ENCODE measurements around the gene RBFOX1. TPM values are rescaled to one million over a fixed set of nuclear protein-coding genes. Genes with fewer than 3 reads are reported as not detected.

RBFOX1 gene
- total RNA-seq (2014; rRNA removed; shearing (Covaris generic)), result not detected in 2 replicates

DNA sequence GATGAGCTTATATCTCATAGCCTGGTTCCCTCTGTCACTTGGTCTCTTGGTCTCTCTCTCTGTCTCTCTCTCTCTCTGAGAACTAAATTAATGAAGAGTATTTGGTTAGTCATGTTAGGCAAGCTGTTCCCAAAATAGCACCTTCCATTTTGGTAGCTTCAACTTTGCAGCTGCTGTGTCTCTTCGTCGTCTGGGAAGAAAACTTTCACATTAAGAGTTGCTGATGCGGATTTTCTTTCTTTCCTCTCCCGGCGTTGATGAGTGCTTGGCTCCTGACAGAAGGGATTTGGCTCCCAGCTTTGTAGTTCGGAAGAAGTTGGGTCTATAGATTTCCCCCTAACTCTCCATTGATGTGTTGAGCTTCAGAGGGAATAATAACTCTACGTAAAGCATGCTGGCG, at the start of gene RBFOX1:
Gene RBFOX1 (plus strand): TSS at position 235 of the 400 bp plus-strand sequence.
- no peak for DNase-seq (ENCODE audit: low spot score)
- in situ Hi-C loops (cut with HindIII; ENCODE audit: low sequenced_read_pairs), result no loop called here

DNA sequence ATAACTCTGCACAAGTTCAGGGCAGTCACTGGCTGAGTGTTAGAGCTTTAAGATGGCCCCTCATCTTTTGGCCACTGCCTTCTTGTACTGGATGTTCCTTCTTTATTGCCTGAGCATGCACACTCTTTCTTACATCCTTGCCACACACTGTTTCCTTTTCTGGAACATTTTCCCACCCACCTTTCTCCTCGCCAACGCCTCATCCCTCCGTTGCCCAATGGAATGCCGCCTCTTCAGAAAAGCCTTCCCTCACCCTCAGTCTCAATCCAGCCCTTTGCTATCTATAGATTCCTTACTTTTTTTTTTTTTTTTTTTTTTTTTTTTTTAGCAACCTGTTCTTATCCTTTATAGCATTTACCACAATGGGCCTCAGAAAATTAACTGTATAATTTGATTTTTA, 47.9 kb upstream of the RBFOX1 start:
- no peak for DNase-seq (ENCODE audit: low spot score)
- in situ Hi-C loops (cut with HindIII; ENCODE audit: low sequenced_read_pairs), result no loop called here

DNA sequence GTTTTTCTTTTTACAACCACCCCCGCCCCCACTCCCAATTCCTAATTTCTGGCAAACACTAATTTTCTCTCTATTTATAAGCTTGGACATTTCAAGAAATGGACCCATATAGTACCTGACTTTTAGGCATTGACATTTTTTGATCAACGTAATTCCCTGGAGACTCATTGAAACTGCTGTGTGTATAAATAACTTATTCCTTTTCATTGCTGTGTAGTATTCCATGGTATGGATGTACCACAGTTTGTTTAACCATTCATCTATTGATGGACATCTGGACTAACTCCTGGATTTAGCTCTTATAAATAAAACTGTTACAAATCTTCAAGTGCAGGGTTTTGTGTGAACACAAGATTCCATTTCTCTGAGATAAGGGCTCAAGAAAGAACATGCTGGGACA, 47.1 kb upstream of the RBFOX1 start:
- DNase-seq (ENCODE audit: low spot score), result no peak
- in situ Hi-C loops (cut with HindIII; ENCODE audit: low sequenced_read_pairs), result no loop called here

GRCh38 chr16:7289299-7289698, 43.3 kb upstream of the RBFOX1 start:
- in situ Hi-C loops (cut with HindIII; ENCODE audit: low sequenced_read_pairs), result no loop called here
- DNase-seq (ENCODE audit: low spot score), result no peak

GRCh38 chr16:7290682-7291081, 42.0 kb upstream of the RBFOX1 start:
- DNase-seq (ENCODE audit: low spot score), result no peak
- in situ Hi-C loops (cut with HindIII; ENCODE audit: low sequenced_read_pairs), result no loop called here

- in situ Hi-C loops (cut with HindIII; ENCODE audit: low sequenced_read_pairs), result no loop called here
- DNase-seq (ENCODE audit: low spot score), result no peak
Measured at GRCh38 chr16:7294020-7294419, 38.6 kb upstream of the RBFOX1 start.

DNA sequence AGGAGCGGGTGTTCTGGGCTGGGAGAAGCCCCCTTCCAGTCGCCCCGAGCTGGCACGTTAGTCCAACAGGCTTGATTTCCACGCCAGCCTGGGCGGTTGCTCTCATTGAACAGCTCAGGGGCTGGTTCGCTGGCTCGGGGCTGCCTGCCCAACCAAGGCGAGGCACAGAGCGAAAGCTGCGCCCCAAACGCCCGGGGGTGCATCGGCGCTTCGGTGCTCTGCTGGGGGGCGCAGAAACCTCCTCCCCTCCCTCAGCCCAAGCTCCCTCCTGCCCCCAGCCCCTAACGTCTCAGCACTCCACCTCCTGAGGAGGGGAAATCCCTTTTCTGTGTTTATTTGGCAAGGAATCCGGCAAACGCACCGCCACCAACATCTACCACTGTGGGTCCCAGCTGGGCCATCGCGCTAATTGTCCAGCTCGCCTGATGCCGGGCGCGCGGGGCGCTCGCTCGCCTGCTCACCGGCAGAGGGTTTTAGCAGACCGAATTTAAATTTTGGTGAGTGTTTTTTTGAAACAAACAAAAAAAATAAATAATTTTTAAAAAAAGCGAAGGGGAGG, 29.5 kb upstream of the RBFOX1 start:
- in situ Hi-C loops (cut with HindIII; ENCODE audit: low sequenced_read_pairs), result no loop called here
- peak; percentile 62 for DNase-seq (ENCODE audit: low spot score)

DNA sequence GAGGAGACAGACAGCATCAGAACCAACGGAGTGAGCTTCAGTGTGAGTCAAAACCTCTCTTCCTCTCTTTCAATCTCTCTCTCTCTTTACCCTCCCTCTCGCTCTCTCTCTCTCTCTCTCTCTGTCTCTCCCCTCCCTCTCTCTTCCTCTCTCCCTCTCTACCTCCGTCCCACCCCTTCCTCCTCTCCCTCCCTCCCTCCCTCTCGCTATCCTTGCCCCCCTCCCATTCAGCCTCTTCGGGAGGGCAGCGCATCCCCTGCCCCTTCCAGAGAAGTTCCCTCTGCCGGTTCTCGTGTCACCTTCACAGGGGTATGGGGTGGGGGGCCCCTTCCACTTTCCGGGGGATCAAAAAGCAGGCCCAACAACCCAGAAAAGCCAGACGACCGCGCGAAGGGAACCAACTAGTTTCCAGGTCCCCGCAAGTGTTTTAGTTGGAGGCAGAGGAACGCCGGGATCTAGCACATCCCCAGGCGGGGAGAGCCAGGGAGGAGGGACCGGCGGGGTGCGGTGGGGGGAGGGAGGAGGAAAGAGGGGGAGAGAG, 28.9 kb upstream of the RBFOX1 start:
- DNase-seq (ENCODE audit: low spot score), result no peak
- in situ Hi-C loops (cut with HindIII; ENCODE audit: low sequenced_read_pairs), result no loop called here

DNA sequence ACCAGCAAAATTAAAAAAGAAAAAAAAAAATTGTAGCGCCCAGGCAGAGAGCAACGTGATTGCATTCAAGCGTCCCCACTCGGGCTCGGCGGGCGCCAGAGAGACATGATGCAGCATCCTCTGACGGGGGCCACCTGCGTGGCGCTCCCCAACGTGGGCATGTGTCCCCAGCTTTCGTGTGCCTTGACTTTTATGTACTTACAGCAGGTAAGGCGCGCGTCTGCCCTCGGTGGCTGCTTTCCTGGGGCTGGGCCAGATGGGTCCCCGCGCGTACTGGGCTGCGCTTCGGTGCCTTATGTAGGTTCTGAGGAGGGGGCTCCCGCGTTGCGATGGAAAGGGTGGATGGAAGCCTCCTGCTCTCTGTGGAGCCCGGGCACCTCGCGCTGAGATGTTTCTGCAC, 28.4 kb upstream of the RBFOX1 start:
- in situ Hi-C loops (cut with HindIII; ENCODE audit: low sequenced_read_pairs), result no loop called here
- no peak for DNase-seq (ENCODE audit: low spot score)

GRCh38 chr16:7304958-7305357, 27.7 kb upstream of the RBFOX1 start:
- peak; percentile 45 for DNase-seq (ENCODE audit: low spot score)
- in situ Hi-C loops (cut with HindIII; ENCODE audit: low sequenced_read_pairs), result no loop called here

DNA sequence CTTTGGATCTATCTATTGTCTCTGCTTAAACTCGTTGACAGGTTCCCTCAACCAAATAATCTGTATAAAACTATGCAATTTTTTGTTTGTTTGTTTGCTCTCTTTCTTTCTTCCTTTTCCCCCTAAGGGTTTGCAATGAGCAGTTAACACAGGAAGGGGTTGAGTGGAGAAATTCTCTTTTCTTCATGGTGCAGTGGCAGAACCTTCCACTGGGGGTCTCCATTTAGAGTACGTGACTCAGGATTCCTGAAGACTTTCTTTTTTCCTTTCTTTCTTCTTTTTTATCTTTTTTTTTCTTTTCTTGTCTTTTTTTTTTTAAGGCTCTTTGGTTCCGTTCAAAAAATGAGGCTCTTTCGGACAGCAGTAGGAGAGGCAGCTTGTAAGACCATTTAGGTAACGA, 19.5 kb upstream of the RBFOX1 start:
- no peak for DNase-seq (ENCODE audit: low spot score)
- in situ Hi-C loops (cut with HindIII; ENCODE audit: low sequenced_read_pairs), result no loop called here

DNA sequence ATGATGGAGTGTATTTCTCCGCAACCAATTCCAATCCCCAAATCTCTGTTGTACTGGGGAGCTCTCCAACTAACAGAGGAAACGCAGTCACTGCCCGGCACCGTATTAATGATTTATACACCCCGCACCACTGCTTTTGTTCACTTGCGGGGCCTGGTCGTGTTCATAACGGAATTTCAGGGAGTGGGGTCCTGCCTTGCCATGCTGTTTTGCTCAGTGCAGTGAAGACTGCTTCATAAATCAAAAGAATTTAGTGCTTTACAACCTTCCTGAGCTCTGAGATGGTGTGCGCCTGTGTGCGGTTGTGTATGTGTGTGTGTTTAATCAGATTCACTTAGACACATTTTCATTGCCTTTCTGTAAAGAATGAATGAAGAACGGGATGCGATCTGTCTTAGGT, 18.5 kb upstream of the RBFOX1 start:
- in situ Hi-C loops (cut with HindIII; ENCODE audit: low sequenced_read_pairs), result no loop called here
- no peak for DNase-seq (ENCODE audit: low spot score)

DNA sequence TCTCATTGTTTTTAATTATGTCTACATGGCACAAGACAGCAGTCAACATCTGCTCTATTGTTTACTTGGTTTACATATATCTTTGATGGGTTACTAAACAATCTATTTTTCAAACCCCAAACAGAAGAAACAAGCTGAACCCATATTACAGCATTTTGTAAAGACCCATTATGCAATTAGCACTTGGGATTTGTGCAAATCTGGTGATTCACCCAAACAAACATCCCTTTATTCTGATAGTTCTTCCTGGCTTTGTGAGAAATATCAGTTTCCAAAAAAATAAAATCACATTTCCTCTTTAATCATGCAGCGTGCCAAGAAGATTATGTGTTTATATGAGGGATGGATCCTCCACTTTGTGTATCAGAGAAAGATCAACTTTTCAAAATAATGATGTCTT, 16.8 kb upstream of the RBFOX1 start:
- DNase-seq (ENCODE audit: low spot score), result no peak
- in situ Hi-C loops (cut with HindIII; ENCODE audit: low sequenced_read_pairs), result no loop called here

- DNase-seq (ENCODE audit: low spot score), result no peak
- in situ Hi-C loops (cut with HindIII; ENCODE audit: low sequenced_read_pairs), result no loop called here
Measured at GRCh38 chr16:7316281-7316888, 16.3 kb upstream of the RBFOX1 start.

DNA sequence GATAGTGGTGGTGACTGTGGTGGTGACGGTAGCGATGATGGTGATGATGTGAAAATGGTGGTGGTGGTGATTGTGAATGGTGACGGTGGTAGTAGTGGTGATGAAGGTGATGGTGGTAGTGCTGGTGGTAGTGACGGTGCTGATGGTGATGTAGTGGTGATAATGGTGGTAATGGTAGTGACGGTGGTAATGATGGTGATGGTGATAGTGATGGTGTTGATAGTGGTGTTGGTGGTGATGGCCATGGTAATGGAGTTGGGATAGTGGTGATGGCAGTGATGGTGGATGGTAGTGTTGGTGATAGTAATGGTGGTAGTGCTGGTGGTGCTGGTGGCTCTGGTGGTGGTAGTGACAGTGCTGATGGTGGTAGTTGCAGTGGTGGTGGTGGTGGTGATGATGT, 14.7 kb upstream of the RBFOX1 start:
- DNase-seq (ENCODE audit: low spot score), result no peak
- in situ Hi-C loops (cut with HindIII; ENCODE audit: low sequenced_read_pairs), result no loop called here

GRCh38 chr16:7318686-7319085, 14.0 kb upstream of the RBFOX1 start:
- peak; percentile 62 for DNase-seq (ENCODE audit: low spot score)
- in situ Hi-C loops (cut with HindIII; ENCODE audit: low sequenced_read_pairs), result no loop called here

- in situ Hi-C loops (cut with HindIII; ENCODE audit: low sequenced_read_pairs), result no loop called here
- no peak for DNase-seq (ENCODE audit: low spot score)
Measured at GRCh38 chr16:7319514-7319913, 13.1 kb upstream of the RBFOX1 start.

GRCh38 chr16:7321661-7322060, 11.0 kb upstream of the RBFOX1 start:
- DNase-seq (ENCODE audit: low spot score), result no peak
- in situ Hi-C loops (cut with HindIII; ENCODE audit: low sequenced_read_pairs), result no loop called here

- DNase-seq (ENCODE audit: low spot score), result no peak
- in situ Hi-C loops (cut with HindIII; ENCODE audit: low sequenced_read_pairs), result no loop called here
Measured at GRCh38 chr16:7324321-7324720, 8.3 kb upstream of the RBFOX1 start.

GRCh38 chr16:7325834-7326233, 6.8 kb upstream of the RBFOX1 start:
- in situ Hi-C loops (cut with HindIII; ENCODE audit: low sequenced_read_pairs), result no loop called here
- no peak for DNase-seq (ENCODE audit: low spot score)

GRCh38 chr16:7330709-7331108, 1.9 kb upstream of the RBFOX1 start:
- DNase-seq (ENCODE audit: low spot score), result no peak
- in situ Hi-C loops (cut with HindIII; ENCODE audit: low sequenced_read_pairs), result no loop called here
